HG03442 (cell line): ENCODE data around the gene LPCAT4.
"Not testable (repeated sequence)": the region's sequence is repeated elsewhere in the genome, so short reads cannot be mapped to it uniquely, and the experiment has no call there.

Experiments
- ATAC-seq: cut with Tn5 transposase; IDR thresholded peaks from one replicate; pipeline ENCODE4 v1.9.1; 2021; ENCODE audit warnings: mild to moderate bottlenecking, moderate library complexity; ENCODE audit not compliant: unreplicated experiment

LPCAT4 gene

GRCh38 chr15:34367101-34368081 lies at the start of gene LPCAT4:
Gene LPCAT4, minus strand, starts transcription at chr15:34367196. Its CDS starts 96 bp downstream, at chr15:34367100.
- peak; percentile 74 for ATAC-seq

- ATAC-seq, result not testable (repeated sequence)
Measured at GRCh38 chr15:34409511-34409910, 42.5 kb upstream of the LPCAT4 start.

GRCh38 chr15:34408973-34409372 lies 42.0 kb upstream of the LPCAT4 start:
- not testable (repeated sequence) for ATAC-seq

- peak; percentile 68 for ATAC-seq
Measured at GRCh38 chr15:34403899-34404298, 36.9 kb upstream of the LPCAT4 start.

GRCh38 chr15:34403160-34403598 lies 36.2 kb upstream of the LPCAT4 start:
- ATAC-seq, result not testable (repeated sequence)

- ATAC-seq, result not testable (repeated sequence)
Measured at GRCh38 chr15:34397637-34398259, 30.8 kb upstream of the LPCAT4 start.

GRCh38 chr15:34392981-34393380 lies 26.0 kb upstream of the LPCAT4 start:
- not testable (repeated sequence) for ATAC-seq

- ATAC-seq, result not testable (repeated sequence)
Measured at GRCh38 chr15:34389594-34390086, 22.6 kb upstream of the LPCAT4 start.

GRCh38 chr15:34381829-34382521 lies 15.0 kb upstream of the LPCAT4 start:
- not testable (repeated sequence) for ATAC-seq

- not testable (repeated sequence) for ATAC-seq
Measured at GRCh38 chr15:34380491-34380890, 13.5 kb upstream of the LPCAT4 start.

- ATAC-seq, result no peak
Measured at GRCh38 chr15:34376856-34377255, 9.9 kb upstream of the LPCAT4 start.

- ATAC-seq, result not testable (repeated sequence)
Measured at GRCh38 chr15:34375541-34375940, 8.5 kb upstream of the LPCAT4 start.

GRCh38 chr15:34374816-34375215 lies 7.8 kb upstream of the LPCAT4 start:
- no peak for ATAC-seq

GRCh38 chr15:34373951-34374350 lies 7.0 kb upstream of the LPCAT4 start:
- no peak for ATAC-seq

GRCh38 chr15:34370643-34371042 lies 3.6 kb upstream of the LPCAT4 start:
- ATAC-seq, result no peak

- ATAC-seq, result no peak
Measured at GRCh38 chr15:34370129-34370528, 3.1 kb upstream of the LPCAT4 start.

- ATAC-seq, result no peak
Measured at GRCh38 chr15:34366271-34367065, 528 bp downstream of the LPCAT4 start.

- ATAC-seq, result no peak
Measured at GRCh38 chr15:34365836-34366235, 1.2 kb downstream of the LPCAT4 start.

- ATAC-seq, result no peak
Measured at GRCh38 chr15:34365091-34365825, 1.7 kb downstream of the LPCAT4 start.
